LNCaP clone FGC (cell line): ENCODE results near the gene STPG3.

ENCODE experiments used
- DNase-seq: peaks from one replicate; pipeline ENCODE4 v3.0.0-alpha.2; 2011; ENCODE audit warnings: low read depth
- H3K4me3 ChIP-seq: 2 replicates; pipeline ENCODE4 v1.5.1; 2011; ENCODE audit warnings: mild to moderate bottlenecking, low read depth, low read length, control low read depth
- CTCF ChIP-seq: IDR thresholded peaks from 2 replicates; pipeline ENCODE4 v1.5.1; 2012; ENCODE audit warnings: mild to moderate bottlenecking; ENCODE audit not compliant: control insufficient read depth, insufficient read depth; ENCODE audit errors: extremely low read depth

The STPG3 gene

GRCh38 chr9:137270929-137271695 lies 20.0 kb downstream of the STPG3 start:
- DNase-seq = no peak
- H3K4me3 ChIP-seq = no peak overlapping the region
- no peak for TF ChIP-seq CTCF

- H3K4me3 ChIP-seq = no peak overlapping the region
- no peak for DNase-seq
- no peak for TF ChIP-seq CTCF
Measured at GRCh38 chr9:137271696-137272076, 20.6 kb downstream of the STPG3 start.

- TF ChIP-seq CTCF = no peak
- no peak for DNase-seq
- H3K4me3 ChIP-seq = no peak overlapping the region
Measured at GRCh38 chr9:137272241-137273094, 21.4 kb downstream of the STPG3 start.

GRCh38 chr9:137273095-137273490 lies 22.0 kb downstream of the STPG3 start:
- DNase-seq = no peak
- TF ChIP-seq CTCF = no peak
- peak overlapping the region; percentile 35 for H3K4me3 ChIP-seq

GRCh38 chr9:137273611-137274320 lies 22.7 kb downstream of the STPG3 start:
- peak overlapping the region; percentile 35 for H3K4me3 ChIP-seq
- peak; percentile 56 for DNase-seq
- no peak for TF ChIP-seq CTCF

GRCh38 chr9:137275203-137275587 lies 24.1 kb downstream of the STPG3 start:
- TF ChIP-seq CTCF = no peak
- no peak overlapping the region for H3K4me3 ChIP-seq
- DNase-seq = no peak
